ENCODE data around the gene DYNC1H1. TPM values are rescaled to one million over a fixed set of nuclear protein-coding genes. Genes with fewer than 3 reads are reported as not detected.
"Not testable (repeated sequence)": the region's sequence is repeated elsewhere in the genome, so short reads cannot be mapped to it uniquely, and the experiment has no call there.

Gene DYNC1H1
- polyA plus RNA-seq, 10 donors: 252 to 337 (median 278) TPM

- DNase-seq: no peak
These were observed 93.8 kb downstream of the DYNC1H1 start for GRCh38 chr14:102058146-102058545.

- no peak for DNase-seq
These were observed 94.6 kb downstream of the DYNC1H1 start for GRCh38 chr14:102058961-102059360.

- DNase-seq: peak; percentile 69 to 82 (median 79)
These were observed 98.9 kb downstream of the DYNC1H1 start for GRCh38 chr14:102063109-102063807.

- DNase-seq: no peak
These were observed 99.5 kb downstream of the DYNC1H1 start for GRCh38 chr14:102063808-102064429.

- not testable (repeated sequence) for DNase-seq
These were observed 100.2 kb downstream of the DYNC1H1 start for GRCh38 chr14:102064590-102064989.

- DNase-seq: no peak
These were observed 101.7 kb downstream of the DYNC1H1 start for GRCh38 chr14:102066041-102066451.

- DNase-seq: no peak
These were observed 107.1 kb downstream of the DYNC1H1 start for GRCh38 chr14:102071283-102071998.

GRCh38 chr14:102074415-102074964 lies 110.1 kb downstream of the DYNC1H1 start:
- DNase-seq: no peak

GRCh38 chr14:102075155-102075554 lies 110.8 kb downstream of the DYNC1H1 start:
- DNase-seq: no peak

GRCh38 chr14:102077382-102077709 lies 113.0 kb downstream of the DYNC1H1 start:
- DNase-seq: no peak

GRCh38 chr14:102078361-102078791 lies 114.0 kb downstream of the DYNC1H1 start:
- not testable (repeated sequence) for DNase-seq

GRCh38 chr14:102078831-102079699 lies 114.7 kb downstream of the DYNC1H1 start:
- DNase-seq: no peak

- no peak for DNase-seq
These were observed 115.3 kb downstream of the DYNC1H1 start for GRCh38 chr14:102079700-102079979.

- no peak for DNase-seq
These were observed 116.1 kb downstream of the DYNC1H1 start for GRCh38 chr14:102080183-102081080.

- no peak for DNase-seq
These were observed 117.1 kb downstream of the DYNC1H1 start for GRCh38 chr14:102081231-102082080.

GRCh38 chr14:102084522-102084921 lies 120.1 kb downstream of the DYNC1H1 start:
- DNase-seq: not testable (repeated sequence)

GRCh38 chr14:102084931-102085330 lies 120.6 kb downstream of the DYNC1H1 start:
- DNase-seq: no peak

- no peak for DNase-seq
These were observed 121.1 kb downstream of the DYNC1H1 start for GRCh38 chr14:102085488-102085887.

- peak; percentile 47 to 82 (median 63) for DNase-seq
These were observed 121.8 kb downstream of the DYNC1H1 start for GRCh38 chr14:102085948-102086708.

All from muscle of back (tissue), 11 donors.